Adipose tissue (tissue), 3 donors: ENCODE data around the gene TBXAS1. TPM values are rescaled to one million over a fixed set of nuclear protein-coding genes. Genes with fewer than 3 reads are reported as not detected.
"Not testable (repeated sequence)": the region's sequence is repeated elsewhere in the genome, so short reads cannot be mapped to it uniquely, and the experiment has no call there.

Experiments
- H3K27ac ChIP-seq: one replicate; pipeline ENCODE4 v1.5.1; 2013; ENCODE audit warnings: low read depth, low read length
- WGBS, 3 donors: extraction: QIAGEN DNeasy Blood & Tissue Kit; methylation state at CpG; one replicate each; pipeline ENCODE4 v1.1.7; 2013; 5-methylcytosine and 5-hydroxymethylcytosine counted together
- polyA plus RNA-seq, 3 donors: library from polyadenylated mRNA; stranded (reverse); fragments of 200-250 nt; gene quantifications; one replicate each; pipeline ENCODE4 v1.2.3, GENCODE V29; 2013
- donor health status: healthy with polysubstance abuse.
- donor health status: Bipolar disorder and iron deficiency.
- donor health status: healthy.

TBXAS1 gene
- polyA plus RNA-seq, 3 donors, result 3.4 to 15.7 (median 9.8) TPM

DNA sequence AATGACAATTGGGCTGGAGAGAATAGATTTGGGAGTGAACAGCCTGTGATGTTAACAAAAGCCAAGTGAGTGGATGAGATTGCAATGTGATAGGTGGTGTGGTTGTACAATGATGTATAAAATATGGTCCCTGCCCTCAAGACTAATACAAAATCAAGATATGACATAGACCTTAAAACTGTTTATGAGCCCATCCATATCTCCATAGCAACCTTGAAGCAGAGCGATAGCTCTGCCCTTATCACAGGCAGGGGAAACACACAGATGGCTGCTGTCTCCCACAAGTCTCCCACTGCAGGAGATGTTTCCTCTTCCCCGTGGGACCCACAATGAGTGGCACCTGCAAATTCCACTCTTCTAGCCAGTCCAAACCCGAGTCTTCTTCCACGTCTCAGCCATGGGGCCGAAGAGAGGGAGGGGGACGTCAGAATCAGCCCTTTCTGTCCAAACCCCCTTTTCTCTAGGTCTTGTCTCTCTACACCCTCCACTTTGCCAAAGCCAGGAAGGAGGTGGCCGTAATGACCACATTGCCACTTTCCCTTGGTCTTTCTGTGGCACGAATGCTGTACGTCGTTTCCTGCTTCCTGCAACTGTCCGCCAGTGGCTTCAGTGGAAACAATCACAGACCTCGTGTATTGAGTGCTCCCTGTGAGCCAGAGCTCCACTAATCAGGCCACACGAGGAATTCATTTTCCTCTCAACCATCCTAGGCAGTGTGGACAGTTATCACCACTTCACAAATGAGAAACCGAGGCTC, 7.5 kb upstream of the TBXAS1 start:
- whole genome bisulfite sequencing, 3 donors, result 58 to 68% (median 65%) methylated on average over 14 of the region's 14 CpGs

DNA sequence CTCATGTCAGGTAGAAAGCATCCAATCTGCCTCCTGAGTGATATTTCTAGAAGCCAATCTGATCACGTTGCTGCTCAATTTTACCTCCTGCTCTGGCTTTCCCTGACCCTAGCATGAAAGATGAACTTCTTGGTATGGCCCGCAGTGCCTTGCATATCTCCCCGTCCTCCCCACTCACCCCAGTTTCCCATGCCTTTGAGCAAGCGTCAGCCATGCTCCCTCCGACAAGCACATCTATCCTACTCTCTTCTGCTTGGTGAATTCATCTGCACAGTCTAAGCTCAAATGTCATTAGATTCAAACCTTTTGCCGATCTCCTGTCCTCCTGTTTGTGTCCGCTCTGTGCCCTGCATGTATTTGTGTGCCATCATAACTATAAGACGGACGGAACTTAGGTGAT, 6.2 kb upstream of the TBXAS1 start:
- 91 to 95% (median 92%) methylated on average over 9 of the region's 9 CpGs for WGBS, 3 donors
- H3K27ac ChIP-seq, result no peak overlapping the region

More for the DNA sequence above, 7.5 kb upstream of the TBXAS1 start:
- H3K27ac ChIP-seq, result no peak overlapping the region

DNA sequence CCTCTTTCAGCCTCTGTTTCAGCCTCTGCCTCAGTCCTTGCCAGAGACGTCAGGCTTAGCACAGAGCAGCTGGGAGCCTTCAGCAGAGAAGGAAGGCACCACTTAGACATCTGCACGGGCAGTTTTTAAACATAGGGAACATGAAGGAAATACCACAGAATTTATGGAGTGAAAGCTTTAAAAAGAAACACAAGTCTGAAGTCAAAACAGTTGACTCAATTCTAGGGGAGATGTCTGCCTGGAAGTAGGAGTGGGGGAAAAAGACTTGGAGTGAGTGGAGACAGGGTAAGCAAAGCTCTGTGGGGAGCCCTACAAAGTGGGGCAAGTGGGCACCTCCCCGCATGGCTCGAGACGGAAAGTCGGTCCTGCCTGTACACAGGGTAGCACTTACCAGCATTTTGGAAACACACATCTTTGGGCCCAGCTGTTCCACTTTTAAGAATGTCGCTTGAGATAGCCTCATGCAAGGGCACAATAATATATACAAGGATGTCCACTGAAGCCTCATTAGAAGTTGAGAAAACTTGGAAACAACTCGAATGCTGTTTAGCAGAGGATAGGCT, 5.0 kb upstream of the TBXAS1 start:
- 59 to 78% (median 69%) methylated on average over 8 of the region's 8 CpGs for WGBS, 3 donors
- H3K27ac ChIP-seq, result no peak overlapping the region

DNA sequence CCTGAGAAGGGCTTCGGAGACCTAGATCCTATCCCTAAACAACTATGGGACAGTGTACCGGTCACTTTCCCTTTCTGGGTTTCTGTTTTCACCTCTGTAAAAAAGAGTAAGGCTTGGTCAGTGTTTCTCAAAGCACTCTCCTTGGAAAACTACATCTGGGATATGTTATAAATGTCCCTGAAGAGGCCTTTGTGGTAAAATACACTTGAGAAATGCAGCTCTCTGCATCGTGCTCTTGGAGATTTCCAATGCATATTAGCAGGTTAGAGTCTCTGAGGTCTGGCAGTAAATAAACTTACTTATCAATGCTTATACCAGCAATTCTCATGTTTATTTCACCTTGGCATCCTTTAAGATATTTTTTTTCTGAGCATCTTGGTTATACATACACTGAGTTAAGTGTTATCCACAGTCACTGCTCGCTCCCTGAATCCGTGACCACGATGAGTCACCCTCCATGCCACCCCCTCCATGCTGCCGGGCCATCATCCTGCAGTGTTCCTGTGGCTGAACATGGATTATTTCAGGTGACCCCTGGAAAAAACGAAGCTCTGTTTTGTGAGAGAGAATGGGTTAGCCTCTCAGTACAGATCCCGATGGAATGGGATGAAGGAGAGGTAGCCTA, 3.3 kb upstream of the TBXAS1 start:
- WGBS, 3 donors, result 68 to 83% (median 75%) methylated on average over 9 of the region's 9 CpGs

DNA sequence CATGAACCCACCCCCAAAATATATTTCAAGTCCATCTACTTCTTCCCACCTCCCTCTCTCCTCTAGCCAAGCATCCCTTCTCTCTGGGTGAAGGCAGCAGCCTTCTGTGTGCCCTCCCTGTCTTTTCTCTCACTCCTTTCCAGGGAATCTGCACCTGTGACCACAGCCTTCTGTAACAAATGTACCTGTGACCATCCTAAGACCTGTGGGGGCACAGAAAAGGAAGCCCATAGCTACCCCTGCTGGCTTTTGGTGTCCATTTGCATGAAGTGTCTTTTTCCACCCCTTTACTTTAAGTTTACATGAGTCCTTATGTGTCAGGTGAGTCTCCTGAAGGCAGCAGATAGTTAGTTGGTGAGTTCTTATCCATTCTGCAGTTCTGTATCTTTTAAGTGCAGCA, 2.0 kb upstream of the TBXAS1 start:
- no peak overlapping the region for H3K27ac ChIP-seq

More for the DNA sequence above, 3.3 kb upstream of the TBXAS1 start:
- no peak overlapping the region for H3K27ac ChIP-seq

DNA sequence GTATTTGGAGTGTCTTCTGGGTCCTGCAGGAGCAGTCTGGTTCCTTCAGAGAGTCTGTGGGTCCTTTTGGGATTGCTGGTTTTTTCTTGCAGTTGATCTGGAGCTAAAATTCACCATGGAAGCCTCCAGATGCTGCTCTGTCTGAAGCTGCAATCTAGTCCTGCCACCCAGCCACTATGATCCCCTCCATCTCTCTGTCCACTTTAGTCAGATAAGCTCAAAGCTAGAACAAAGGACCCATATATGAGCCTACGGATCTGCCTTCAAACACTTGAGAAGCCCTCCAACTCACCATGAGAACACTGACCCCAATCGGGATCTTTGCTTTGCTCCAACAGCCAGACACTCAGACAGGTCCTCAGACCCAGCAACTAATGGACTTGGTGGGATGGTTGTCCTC, 618 bp upstream of the TBXAS1 start:
- H3K27ac ChIP-seq, result no peak overlapping the region
- WGBS, 3 donors, result 86 to 96% (median 92%) methylated on average over 2 of the region's 2 CpGs

DNA sequence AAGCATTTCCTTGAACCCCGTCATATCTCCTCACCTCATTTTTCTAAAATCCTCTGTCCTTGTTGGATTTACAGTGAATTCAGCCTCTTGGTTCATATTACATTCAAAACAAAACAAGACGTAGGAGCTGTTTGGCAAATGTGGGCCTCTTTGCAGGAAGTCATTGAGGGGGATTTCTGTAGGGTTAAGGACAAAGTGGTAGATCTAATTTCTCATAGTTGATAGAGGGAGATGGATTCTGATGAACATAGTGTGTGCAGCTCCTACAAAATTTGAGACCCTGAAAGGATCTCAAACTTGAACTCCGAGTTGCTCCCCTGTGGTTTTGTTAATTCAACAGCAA, 682 bp downstream of the TBXAS1 start:
- no peak overlapping the region for H3K27ac ChIP-seq

DNA sequence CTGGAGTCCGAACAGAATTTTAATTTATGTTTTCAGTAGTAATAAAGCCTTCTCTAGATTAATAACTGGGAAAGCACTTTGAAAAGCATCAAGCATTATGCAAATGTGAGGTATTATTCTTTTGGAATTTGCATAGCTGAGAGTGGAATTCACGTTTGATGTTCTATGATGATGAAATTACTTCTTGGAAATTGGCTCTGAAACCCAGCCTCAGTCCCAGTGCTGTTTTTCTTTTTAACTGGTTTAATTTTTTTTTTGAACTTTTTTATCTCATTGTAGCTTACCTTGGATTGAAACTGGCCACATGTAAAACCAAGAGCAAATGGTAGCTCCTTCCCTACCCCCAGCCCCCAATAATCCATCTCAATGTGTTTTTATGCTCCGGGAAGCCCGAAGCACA, 1.2 kb downstream of the TBXAS1 start:
- WGBS, 3 donors, result 64 to 70% (median 65%) methylated on average over 4 of the region's 4 CpGs
- no peak overlapping the region for H3K27ac ChIP-seq

More for the DNA sequence above, 682 bp downstream of the TBXAS1 start:
- 37 to 56% (median 46%) methylated on average over 3 of the region's 3 CpGs for WGBS, 3 donors

DNA sequence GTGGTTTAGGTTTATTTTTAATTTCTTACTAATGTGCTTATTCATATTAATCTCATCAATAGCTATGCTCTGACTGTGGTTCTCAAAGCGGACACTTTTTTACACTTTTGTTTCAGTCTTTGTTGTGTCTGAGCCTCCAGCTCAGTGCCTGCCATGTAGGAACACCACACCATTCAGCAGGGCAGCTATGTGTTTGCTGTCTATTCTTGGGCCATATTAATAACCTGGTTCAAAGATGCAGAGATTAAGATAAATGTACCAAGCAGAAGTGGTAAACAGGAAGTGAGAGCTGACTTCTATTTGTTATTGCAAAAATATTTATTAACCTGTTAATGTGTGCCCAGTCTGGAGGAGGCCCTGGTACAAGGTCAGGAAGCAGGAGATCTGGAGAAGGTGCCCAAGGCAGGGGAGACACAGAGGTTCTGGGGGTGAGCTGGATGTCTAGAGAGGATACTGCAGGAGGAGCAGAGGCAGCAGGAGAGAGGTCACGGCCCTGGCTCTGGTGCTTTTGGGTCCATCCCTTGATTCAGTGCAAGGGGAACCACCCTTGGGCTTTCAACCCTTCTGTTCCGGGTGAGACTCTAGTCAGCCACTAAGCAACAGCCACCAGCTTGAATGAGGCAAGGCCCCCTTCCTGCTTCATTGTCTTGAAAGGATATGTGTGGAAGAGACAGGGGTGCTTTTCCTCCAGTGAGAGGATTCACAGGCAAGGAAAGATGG, 1.9 kb downstream of the TBXAS1 start:
- 72 to 94% (median 75%) methylated on average over 3 of the region's 3 CpGs for WGBS, 3 donors
- no peak overlapping the region for H3K27ac ChIP-seq

DNA sequence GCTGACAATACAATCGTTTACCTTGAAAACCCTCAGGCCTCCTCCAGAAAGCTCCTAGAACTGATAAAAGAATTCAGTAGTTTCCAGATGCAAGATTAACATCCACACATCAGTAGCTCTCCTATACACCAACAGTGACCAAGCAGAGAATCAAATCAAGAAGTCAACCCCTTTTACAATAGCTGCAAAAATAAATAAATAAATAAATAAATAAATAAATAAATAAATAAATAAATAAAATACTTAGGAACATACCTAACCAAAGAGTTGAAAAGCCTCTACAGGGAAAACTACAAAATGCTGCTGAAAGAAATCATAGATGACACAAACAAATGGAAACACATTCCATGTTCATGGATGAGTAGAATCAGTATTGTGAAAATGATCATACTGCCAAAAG, 6.8 kb downstream of the TBXAS1 start:
- not testable (repeated sequence) for H3K27ac ChIP-seq
- 73 to 88% (median 80%) methylated on average over 1 of the region's 1 CpG for WGBS, 3 donors

DNA sequence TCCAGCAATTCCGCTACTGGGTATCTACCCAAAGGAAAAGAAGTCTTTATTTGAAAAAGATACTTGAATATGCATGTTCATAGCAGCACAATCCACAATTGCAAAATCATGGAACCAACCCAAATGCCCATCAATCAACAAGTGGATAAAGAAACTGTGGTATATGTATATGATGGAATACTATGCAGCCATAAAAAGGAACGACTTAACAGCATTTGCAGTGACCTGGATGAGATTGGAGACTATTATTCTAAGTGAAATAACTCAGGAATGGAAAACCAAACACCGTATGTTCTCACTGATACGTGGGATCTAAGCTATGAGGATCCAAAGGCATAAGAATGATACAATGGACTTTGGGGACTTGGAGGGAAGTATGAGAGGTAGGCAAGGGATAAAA, 8.2 kb downstream of the TBXAS1 start:
- WGBS, 3 donors, result 81 to 93% (median 92%) methylated on average over 4 of the region's 4 CpGs
- H3K27ac ChIP-seq, result not testable (repeated sequence)

DNA sequence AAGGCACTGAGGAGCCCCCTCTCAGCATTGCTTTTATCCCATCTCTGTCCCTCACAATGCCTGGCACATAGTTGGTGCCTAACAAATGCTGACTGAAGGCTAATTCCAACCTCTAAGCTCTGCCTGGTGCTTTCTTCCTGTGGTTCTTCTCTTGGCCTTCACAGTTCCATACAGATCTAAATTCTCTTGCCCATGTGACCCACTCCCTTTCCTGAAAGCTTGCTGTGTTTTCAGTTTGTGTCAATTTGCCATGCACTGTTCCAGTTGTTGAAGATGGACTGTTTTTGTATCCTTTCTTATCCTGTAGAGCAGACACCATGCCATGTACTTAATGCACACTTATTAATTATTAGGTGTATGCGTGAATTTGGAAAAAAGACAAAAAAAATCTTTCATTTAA, 9.2 kb downstream of the TBXAS1 start:
- H3K27ac ChIP-seq, result no peak overlapping the region
- 85 to 90% (median 90%) methylated on average over 1 of the region's 1 CpG for WGBS, 3 donors

DNA sequence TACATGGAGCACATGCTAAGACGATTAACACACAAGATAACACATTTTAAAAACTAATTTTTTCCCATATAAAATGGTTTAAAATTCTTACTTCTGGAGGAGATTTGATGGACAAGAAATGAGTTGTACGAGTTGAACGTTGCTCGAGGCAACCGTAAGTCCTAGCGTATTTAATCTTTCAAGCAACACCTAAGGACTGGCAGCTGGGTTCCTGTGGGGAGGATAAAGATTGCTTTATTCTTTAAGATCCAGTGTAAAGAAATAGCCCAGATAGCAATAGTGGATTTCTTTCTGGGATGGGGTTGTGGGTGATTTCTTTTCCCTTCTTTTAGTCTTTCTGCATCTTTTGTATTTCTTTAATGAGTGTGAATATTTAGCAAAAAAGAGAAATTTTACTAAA, 9.8 kb downstream of the TBXAS1 start:
- H3K27ac ChIP-seq, result no peak overlapping the region
- 77 to 86% (median 85%) methylated on average over 6 of the region's 6 CpGs for WGBS, 3 donors

DNA sequence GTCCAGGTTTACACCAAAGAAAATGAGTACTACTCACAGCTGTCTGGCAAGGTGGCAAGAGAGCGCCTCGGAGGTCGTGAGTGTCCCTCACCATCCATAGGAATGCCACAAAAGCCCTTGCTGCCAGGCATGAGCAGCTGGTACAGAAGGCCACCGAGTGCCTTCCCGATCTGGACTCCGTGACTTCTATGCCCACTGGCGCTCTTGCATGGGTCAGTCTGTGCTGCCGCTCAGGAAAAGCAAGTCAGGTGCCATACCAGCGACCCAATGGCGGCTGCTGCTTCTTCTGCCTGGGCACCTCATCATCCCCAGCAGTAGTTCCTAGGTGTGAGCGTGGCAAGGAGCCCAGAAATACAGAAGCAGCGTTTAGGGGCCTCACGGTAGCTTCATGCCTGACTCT, 11.7 kb downstream of the TBXAS1 start:
- WGBS, 3 donors, result 95 to 97% (median 97%) methylated on average over 13 of the region's 13 CpGs
- no peak overlapping the region for H3K27ac ChIP-seq

DNA sequence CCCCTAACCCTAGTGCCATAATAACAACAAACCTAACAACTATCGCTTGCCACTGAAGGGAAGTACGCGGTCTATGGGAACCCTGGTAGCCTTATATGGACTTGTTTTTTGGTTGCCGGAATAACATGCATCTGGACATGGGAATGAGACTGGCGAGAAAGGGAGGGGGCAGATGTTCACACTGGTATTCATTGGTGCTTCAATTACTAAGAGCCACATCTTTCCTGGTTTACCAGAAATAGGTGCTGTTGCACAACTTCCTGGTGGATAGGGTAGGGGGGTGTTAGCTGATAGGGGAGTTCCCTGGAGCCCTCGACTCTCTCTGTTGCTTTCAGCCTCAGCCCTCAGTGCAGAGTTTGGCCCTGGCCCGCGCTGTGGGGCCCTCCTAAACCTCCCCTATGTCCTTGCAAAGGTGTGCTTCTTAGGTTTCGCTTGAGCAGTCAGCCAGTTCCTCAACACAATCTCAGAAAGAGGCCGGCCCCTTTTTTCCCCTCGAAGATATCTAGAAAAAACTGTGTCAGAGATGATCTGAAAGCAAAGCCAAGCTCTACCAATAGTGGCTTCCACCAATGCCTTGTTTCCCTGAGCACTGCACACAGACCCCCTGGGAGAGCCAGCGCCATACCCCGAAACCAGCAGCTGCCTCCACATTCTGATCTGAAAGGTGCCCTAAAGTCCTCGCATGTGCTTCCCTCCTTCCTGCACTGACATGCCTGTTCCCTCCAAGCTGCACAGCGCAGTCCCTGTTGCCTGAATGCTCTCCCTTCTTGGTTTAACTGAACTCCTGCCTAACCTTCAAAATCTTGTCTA, 13.5 kb downstream of the TBXAS1 start:
- 70 to 81% (median 77%) methylated on average over 15 of the region's 15 CpGs for WGBS, 3 donors
- H3K27ac ChIP-seq, result no peak overlapping the region

DNA sequence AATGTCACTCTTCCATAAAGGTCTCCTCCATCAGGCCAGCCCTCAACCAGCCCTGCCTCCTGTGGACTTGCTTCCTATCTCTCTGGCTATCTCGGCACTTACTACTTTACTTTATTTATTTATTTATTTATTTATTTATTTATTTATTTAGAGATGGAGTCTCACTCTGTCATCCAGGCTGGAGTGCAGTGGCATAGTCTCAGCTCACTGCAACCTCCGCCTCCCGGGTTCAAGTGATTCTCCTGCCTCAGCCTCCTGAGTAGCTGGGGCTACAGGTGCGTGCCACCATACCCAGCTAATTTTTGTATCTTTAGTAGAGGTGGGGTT, 14.1 kb downstream of the TBXAS1 start:
- WGBS, 3 donors, result 93 to 99% (median 96%) methylated on average over 4 of the region's 4 CpGs
- not testable (repeated sequence) for H3K27ac ChIP-seq

DNA sequence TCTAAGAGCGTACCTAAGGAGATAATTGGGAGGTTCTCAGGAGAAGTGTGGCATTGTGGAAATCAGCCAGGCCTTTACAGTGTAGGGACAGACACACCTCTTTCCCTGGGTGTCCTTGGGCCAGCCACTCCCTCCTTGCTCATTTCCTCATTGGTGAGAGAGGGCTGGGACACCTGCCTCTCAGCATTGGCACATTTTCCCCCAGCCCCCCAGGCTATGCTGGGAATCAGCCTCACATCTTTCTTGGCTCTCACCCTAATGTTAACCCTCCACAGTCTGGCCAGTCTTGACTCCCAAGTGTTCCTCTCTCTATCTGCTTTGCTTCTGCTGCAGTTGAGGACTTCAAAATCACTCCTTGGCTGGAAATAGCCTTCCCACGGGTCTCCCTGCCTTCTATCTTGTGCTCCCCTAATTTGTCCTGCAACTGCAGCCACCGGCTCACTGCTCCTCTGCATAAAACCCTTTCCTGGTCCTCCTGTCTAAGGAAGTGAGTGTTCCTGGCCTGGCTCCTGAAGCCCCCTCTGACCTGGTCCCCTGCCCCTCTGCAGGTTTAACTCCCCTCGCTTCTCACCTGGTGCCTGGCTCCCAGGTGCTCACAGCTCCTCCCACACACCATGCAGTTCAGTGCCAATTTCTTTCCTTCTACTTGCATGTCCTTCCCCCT, 15.8 kb downstream of the TBXAS1 start:
- no peak overlapping the region for H3K27ac ChIP-seq
- 73 to 77% (median 76%) methylated on average over 4 of the region's 4 CpGs for WGBS, 3 donors

DNA sequence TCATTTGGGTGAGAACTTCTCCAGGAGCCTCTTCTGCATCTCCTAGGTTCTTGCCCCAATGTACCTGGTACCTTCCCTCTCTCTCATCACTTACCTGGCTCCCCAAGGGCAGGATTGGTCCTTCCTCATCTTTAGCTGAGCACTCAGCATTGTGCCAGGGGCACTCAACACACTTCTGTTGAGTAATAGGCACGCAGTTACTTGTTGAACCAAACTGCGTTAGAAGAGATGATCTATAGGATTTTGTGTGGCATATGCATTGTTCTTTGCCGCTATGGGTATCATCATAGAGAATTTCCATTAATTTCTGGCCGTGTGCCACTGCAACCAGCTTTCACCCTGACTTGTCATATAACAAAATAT, 16.4 kb downstream of the TBXAS1 start:
- WGBS, 3 donors, result 79 to 89% (median 80%) methylated on average over 4 of the region's 4 CpGs

More for the DNA sequence above, 16.4 kb downstream of the TBXAS1 start:
- no peak overlapping the region for H3K27ac ChIP-seq
